ENCODE measurements around the gene P2RX3. TPM values are rescaled to one million over a fixed set of nuclear protein-coding genes. Genes with fewer than 3 reads are reported as not detected.

P2RX3 gene
- total RNA-seq, 1 donor: not detected

- Histone ChIP-seq H3K4me1 (ENCODE audit: insufficient read depth, low read length) (no peaks in the 10 kb centered on the region), H3K9me3 (ENCODE audit: low read depth, low read length) (no peaks in the 10 kb centered on the region), H3K4me3 (ENCODE audit: low read length) (no peak overlapping the region), H3K27me3 (ENCODE audit: insufficient read depth, low read length) (no peaks in the 10 kb centered on the region)
Measured at GRCh38 chr11:57378186-57378585, 40.0 kb downstream of the P2RX3 start.

DNA sequence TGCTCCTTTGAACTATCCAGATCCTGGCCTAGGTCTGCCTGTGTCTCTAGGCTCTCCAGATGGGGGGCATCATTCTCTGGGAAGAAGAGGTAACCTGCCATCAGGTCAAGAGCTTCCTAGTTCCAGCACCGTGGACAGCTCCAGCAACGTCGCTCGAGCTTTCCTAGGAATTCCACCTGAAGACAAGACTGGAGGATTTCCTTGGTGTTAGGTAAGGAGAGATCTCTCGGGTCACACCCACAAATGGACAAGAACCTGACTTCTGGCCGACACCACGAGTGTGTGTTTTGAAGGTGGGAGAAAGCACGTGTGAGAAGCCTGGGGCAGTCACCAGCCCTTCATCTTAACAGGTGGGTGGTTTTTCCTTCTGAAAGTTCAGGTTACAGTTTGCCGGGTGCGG lies 41.6 kb downstream of the P2RX3 start:
- no peaks in the 10 kb centered on the region for H3K9me3 ChIP-seq (ENCODE audit: low read depth, low read length)
- no peaks in the 10 kb centered on the region for H3K27me3 ChIP-seq (ENCODE audit: insufficient read depth, low read length)
- H3K4me1 ChIP-seq (ENCODE audit: insufficient read depth, low read length): no peaks in the 10 kb centered on the region
- H3K4me3 ChIP-seq (ENCODE audit: low read length): no peak overlapping the region

GRCh38 chr11:57380975-57381374 lies 42.8 kb downstream of the P2RX3 start, which contains the start of gene PRG3:
Gene PRG3 (minus strand): TSS chr11:57381150. CDS start chr11:57380708, 442 bp downstream.
- H3K27me3 ChIP-seq (ENCODE audit: insufficient read depth, low read length): no peaks in the 10 kb centered on the region
- H3K4me1 ChIP-seq (ENCODE audit: insufficient read depth, low read length): no peaks in the 10 kb centered on the region
- no peaks in the 10 kb centered on the region for H3K9me3 ChIP-seq (ENCODE audit: low read depth, low read length)
- H3K4me3 ChIP-seq (ENCODE audit: low read length): no peak within 1 kb of the TSS

GRCh38 chr11:57386178-57386940 lies 48.2 kb downstream of the P2RX3 start:
- no peaks in the 10 kb centered on the region for H3K9me3 ChIP-seq (ENCODE audit: low read depth, low read length)
- H3K4me3 ChIP-seq (ENCODE audit: low read length): no peak overlapping the region
- no peaks in the 10 kb centered on the region for H3K4me1 ChIP-seq (ENCODE audit: insufficient read depth, low read length)
- no peaks in the 10 kb centered on the region for H3K27me3 ChIP-seq (ENCODE audit: insufficient read depth, low read length)

DNA sequence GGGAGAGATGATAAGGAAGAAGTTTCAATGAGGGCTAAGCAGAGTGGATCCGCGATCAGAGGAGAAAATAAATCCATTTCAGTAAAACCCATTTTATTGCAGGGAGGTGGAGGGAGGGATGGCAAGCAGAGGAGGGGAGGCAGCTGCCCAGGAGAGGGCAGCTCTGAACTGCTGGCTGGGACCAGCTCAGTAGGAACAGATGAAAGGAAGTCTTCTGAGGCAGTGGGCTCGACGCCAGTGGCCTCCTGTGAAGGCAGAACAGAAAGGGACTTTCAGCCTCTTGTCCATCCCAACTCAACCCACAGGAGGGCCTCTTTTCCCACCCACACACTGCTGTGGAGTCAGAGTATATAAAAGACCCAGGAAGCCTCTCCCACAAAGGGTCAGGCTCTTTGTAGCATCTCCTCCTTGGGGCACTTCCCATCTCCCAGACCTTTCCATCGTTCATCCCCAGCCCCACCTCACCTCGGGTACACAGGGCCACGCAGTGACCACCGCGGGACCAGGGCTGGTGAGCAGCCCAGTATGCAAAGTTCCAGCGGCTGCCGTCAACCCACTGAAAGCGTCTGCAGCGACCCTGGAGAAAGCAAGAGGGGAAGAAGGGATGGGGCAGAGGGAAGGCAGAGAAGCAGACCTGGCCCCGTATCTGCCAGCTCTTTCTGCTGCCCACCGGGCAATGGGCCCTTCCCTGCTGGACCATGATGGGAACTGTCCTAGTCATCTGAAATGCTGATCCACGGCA lies 49.3 kb downstream of the P2RX3 start:
- Histone ChIP-seq H3K4me1 (ENCODE audit: insufficient read depth, low read length) (no peaks in the 10 kb centered on the region), H3K4me3 (ENCODE audit: low read length) (no peak overlapping the region), H3K9me3 (ENCODE audit: low read depth, low read length) (no peaks in the 10 kb centered on the region), H3K27me3 (ENCODE audit: insufficient read depth, low read length) (no peaks in the 10 kb centered on the region)

GRCh38 chr11:57390535-57390934 lies 52.4 kb downstream of the P2RX3 start, which contains the start of gene PRG2:
Gene PRG2 (minus strand): TSS chr11:57390650. CDS start chr11:57389944, 706 bp downstream.
- no peaks in the 10 kb centered on the region for H3K4me1 ChIP-seq (ENCODE audit: insufficient read depth, low read length)
- H3K9me3 ChIP-seq (ENCODE audit: low read depth, low read length): no peaks in the 10 kb centered on the region
- no peak within 1 kb of the TSS for H3K4me3 ChIP-seq (ENCODE audit: low read length)
- no peaks in the 10 kb centered on the region for H3K27me3 ChIP-seq (ENCODE audit: insufficient read depth, low read length)

DNA sequence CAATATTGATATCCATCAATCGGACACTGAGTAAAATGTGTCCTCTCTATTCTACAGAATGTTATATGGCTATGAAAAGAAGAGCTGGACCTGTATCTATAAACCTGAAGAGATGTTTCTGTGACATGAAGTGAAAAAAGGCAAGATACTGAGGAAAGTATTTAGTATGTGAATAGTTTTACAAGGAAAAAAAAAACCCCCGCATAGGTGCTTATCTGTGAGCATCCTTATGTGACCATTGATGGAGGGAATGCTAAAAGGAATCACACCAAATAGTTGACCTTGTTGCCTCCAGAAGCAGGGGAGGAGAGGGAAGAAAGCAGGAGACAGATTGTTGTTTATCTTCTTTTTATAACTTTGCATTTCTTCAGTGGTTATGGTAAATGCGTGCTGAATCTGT lies 53.0 kb downstream of the P2RX3 start:
- H3K4me1 ChIP-seq (ENCODE audit: insufficient read depth, low read length): no peaks in the 10 kb centered on the region
- H3K9me3 ChIP-seq (ENCODE audit: low read depth, low read length): no peaks in the 10 kb centered on the region
- no peak overlapping the region for H3K4me3 ChIP-seq (ENCODE audit: low read length)
- H3K27me3 ChIP-seq (ENCODE audit: insufficient read depth, low read length): no peaks in the 10 kb centered on the region

- no peak overlapping the region for H3K4me3 ChIP-seq (ENCODE audit: low read length)
- H3K9me3 ChIP-seq (ENCODE audit: low read depth, low read length): no peaks in the 10 kb centered on the region
- no peaks in the 10 kb centered on the region for H3K27me3 ChIP-seq (ENCODE audit: insufficient read depth, low read length)
- H3K4me1 ChIP-seq (ENCODE audit: insufficient read depth, low read length): no peaks in the 10 kb centered on the region
Measured at GRCh38 chr11:57391539-57391938, 53.4 kb downstream of the P2RX3 start.

DNA sequence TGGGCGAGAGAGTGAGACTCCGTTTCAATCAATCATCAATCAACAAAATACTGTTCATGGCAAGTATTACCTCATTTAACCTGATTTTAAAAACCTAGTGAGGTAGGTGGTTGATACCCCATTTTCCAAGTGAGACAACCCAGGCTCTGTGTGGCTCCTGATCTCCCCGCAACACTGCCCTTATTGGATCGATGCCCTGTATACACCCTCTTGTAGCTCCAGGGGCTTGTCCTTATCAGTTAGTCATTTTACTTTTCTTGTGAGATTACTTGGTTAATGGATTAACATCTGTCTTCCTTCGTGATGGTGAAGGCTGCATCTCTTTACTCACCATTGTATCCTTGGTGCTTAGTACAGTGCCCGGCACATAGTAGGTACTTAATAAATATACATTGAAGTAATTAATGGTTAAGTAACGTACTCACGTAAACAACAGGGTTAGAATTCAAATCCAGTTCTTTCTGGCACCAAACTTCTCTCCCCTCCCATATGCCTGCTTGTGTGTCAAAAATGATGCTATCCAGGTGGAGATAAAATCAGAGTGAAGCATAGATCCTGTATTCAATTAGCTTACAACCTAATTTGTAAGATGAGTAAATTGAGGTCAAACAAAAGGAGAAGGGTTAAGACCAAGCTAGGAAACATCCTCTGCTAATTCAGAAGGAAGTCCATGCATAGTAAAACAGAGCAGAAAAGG lies 54.1 kb downstream of the P2RX3 start:
- H3K9me3 ChIP-seq (ENCODE audit: low read depth, low read length): no peaks in the 10 kb centered on the region
- H3K4me3 ChIP-seq (ENCODE audit: low read length): no peak overlapping the region
- no peaks in the 10 kb centered on the region for H3K27me3 ChIP-seq (ENCODE audit: insufficient read depth, low read length)
- peaks cover 2% of the 10 kb centered on the region for H3K4me1 ChIP-seq (ENCODE audit: insufficient read depth, low read length)

GRCh38 chr11:57392763-57393105 lies 54.6 kb downstream of the P2RX3 start:
- Histone ChIP-seq H3K4me3 (ENCODE audit: low read length) (no peak overlapping the region), H3K9me3 (ENCODE audit: low read depth, low read length) (no peaks in the 10 kb centered on the region), H3K4me1 (ENCODE audit: insufficient read depth, low read length) (peaks cover 6% of the 10 kb centered on the region), H3K27me3 (ENCODE audit: insufficient read depth, low read length) (no peaks in the 10 kb centered on the region)

DNA sequence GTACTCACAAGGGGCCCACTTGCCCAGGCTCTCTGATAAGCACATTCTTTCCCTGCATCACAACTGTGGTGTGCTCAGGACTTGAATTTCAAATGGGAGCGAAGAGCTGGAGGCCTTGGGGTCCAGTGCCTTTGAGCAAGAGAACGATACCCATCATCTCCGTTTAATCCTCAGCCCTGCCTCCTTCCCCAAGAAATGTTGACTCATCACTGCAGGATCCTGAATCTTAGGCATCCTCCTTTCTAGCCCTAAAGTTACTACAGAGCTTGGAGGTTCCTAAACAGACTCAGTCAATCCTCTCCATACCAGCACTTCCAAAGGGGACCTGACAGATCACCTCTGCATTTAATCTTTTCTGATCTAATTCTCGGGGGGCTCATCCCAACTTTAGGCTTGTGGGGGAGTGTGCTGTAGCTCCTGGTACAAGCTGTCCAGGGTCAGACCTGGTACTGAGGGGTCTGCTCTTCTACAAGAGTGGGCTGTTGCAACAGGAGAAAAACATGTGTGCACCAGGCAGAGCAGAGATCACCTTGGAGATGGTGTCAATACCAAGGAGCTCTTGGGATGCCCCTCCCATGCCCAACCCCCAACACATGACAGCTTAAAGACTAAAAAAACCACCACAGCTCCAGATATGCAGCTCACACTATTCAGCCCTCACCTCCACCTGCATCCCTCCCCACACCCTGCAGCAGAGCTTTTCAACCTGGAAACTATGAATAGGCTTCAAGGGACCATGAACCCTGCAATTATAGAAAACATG lies 56.2 kb downstream of the P2RX3 start:
- no peaks in the 10 kb centered on the region for H3K9me3 ChIP-seq (ENCODE audit: low read depth, low read length)
- H3K27me3 ChIP-seq (ENCODE audit: insufficient read depth, low read length): no peaks in the 10 kb centered on the region
- H3K4me3 ChIP-seq (ENCODE audit: low read length): no peak overlapping the region
- peaks cover 6% of the 10 kb centered on the region for H3K4me1 ChIP-seq (ENCODE audit: insufficient read depth, low read length)

DNA sequence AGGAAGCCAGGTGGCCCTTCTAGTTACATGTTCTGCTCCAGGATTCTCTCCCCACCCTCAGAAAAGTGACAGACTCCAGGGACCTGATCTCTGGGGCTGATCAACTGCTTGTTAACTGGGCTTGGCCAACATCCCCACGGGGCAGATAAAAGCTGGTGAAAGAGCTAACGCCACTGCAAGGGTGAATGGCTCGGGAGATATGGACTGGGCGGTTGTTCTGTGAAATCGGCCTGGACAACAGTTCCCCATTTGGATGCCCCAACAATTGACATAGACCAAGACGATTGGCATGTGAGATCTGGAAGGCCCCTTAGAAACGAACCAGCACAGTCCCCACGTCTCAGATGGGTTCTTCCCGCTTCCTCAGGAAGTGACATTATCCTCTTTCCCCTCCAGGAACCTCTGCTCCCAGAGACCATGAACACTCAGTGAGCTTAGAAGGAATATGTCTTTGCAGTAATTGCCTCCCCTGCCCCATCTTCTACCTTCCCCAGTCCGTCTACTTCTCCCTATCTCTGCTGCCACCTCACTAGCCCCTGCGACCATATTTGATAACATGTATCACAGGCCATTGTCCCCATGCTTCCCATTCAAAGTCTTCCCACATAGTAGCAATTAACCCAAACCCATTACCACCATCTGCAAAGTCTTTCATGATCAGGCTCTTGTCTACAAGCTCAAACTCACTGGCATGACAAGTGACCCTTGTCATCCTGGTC lies 57.9 kb downstream of the P2RX3 start:
- H3K4me1 ChIP-seq (ENCODE audit: insufficient read depth, low read length): peaks cover 6% of the 10 kb centered on the region
- H3K27me3 ChIP-seq (ENCODE audit: insufficient read depth, low read length): no peaks in the 10 kb centered on the region
- no peak overlapping the region for H3K4me3 ChIP-seq (ENCODE audit: low read length)
- no peaks in the 10 kb centered on the region for H3K9me3 ChIP-seq (ENCODE audit: low read depth, low read length)

DNA sequence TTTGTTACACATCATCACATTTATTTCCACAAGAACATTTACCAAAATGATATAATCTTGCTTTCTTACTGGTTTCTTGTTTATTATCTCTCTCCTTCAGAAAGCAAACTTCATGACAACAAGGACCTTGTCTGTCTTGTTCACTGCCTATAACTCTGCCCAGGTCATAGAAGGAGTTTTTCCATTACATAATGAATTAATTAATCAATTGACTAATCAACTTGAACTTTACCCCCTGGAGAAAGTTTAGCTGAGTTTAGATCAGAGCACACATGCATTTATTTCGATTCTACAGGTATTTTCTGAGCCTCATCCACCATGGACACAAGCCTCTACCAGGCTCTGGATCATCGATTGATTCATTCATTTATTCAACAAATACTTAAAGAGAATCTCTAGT lies 58.6 kb downstream of the P2RX3 start:
- peaks cover 6% of the 10 kb centered on the region for H3K4me1 ChIP-seq (ENCODE audit: insufficient read depth, low read length)

GRCh38 chr11:57397394-57397990 lies 59.3 kb downstream of the P2RX3 start:
- no peaks in the 10 kb centered on the region for H3K27me3 ChIP-seq (ENCODE audit: insufficient read depth, low read length)
- H3K9me3 ChIP-seq (ENCODE audit: low read depth, low read length): no peaks in the 10 kb centered on the region
- H3K4me1 ChIP-seq (ENCODE audit: insufficient read depth, low read length): peaks cover 6% of the 10 kb centered on the region
- H3K4me3 ChIP-seq (ENCODE audit: low read length): no peak overlapping the region

More for the DNA sequence above, 58.6 kb downstream of the P2RX3 start:
- Histone ChIP-seq H3K9me3 (ENCODE audit: low read depth, low read length) (no peaks in the 10 kb centered on the region), H3K4me3 (ENCODE audit: low read length) (no peak overlapping the region), H3K27me3 (ENCODE audit: insufficient read depth, low read length) (no peaks in the 10 kb centered on the region)

All from mononuclear cell (primary cell).